Middle frontal gyrus (tissue), 1 donor: ENCODE data around the gene NOMO2.
"Not testable (repeated sequence)": the region's sequence is repeated elsewhere in the genome, so short reads cannot be mapped to it uniquely, and the experiment has no call there.

Source experiments
- DNase-seq: peaks from one replicate; pipeline ENCODE4 v3.0.0-alpha.2; 2015; ENCODE audit warnings: low spot score; ENCODE audit errors: extremely low spot score

NOMO2 gene

DNA sequence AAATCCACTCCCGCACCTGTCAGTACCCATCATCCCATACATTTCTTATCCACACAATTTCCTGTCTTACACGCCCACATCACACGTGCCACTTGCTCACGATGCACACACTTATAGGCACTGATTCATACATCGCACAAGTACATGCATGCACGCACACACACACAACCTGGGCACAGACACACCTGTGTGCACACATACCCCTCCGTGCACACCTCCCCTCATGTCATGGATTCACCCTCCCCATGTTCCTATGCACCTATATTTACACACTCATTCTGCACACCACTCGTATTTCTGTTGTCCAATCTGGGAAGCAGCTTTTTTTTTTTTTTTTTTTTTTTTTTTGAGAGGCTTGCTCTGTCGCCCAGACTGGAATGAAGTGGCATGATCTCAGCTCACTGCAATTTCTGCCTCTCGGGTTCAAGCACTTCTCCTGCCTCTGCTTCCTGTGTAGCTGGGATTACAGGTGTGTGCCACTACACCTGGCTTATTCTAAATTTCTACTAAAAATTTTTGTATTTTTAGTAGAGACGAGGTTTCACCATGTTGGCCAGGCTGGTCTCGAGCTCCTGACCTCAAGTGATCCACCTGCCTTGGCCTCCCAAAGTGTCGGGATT, 13.5 kb upstream of the NOMO2 start:
- not testable (repeated sequence) for DNase-seq

- not testable (repeated sequence) for DNase-seq
These were observed 12.0 kb upstream of the NOMO2 start for GRCh38 chr16:18573887-18574286.

DNA sequence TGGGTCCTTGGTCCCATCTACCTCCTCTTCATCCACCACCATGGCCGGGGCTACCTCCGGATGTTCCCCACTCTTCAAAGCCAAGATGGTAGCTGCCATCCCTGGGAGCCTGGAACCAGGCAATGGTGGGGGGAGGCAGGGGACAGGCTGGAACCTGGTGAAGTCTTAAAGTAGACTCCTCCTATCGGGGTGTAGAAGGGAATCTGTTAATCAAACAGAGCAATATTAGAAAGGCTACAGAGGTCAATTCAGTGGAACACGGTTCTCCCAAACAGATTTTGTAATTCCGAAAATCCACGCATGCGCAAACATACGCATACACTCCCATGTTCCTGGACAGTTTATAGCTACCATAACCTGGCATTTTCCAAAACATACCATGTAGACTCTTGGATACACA, 11.1 kb upstream of the NOMO2 start:
- not testable (repeated sequence) for DNase-seq

DNA sequence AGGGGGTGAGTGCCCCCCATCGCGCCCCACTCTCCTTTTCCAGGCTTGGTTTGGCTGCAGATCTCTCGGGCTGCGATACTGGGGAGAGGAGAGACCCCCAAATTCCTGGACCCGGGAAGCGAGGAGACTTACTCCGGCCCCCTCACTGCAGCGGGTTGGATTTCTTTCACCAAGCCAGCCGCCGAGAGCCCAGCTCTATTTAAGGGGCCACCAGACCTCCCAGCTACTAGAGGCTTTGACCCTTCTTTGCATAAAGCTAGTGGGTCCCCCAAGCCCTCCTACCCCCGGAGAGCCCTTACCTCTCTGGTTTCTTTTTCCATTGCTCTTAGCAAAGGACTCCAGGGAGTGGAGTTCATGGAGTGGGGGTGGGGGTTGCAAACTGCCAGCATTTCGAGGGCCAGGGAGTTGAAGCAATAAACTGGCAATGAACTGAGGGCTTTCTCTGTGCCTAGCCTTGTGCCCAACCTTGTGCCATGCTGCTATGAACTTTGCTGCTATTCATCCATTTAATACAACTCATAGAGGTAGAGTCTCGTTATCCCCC, 9.5 kb upstream of the NOMO2 start:
- not testable (repeated sequence) for DNase-seq

DNA sequence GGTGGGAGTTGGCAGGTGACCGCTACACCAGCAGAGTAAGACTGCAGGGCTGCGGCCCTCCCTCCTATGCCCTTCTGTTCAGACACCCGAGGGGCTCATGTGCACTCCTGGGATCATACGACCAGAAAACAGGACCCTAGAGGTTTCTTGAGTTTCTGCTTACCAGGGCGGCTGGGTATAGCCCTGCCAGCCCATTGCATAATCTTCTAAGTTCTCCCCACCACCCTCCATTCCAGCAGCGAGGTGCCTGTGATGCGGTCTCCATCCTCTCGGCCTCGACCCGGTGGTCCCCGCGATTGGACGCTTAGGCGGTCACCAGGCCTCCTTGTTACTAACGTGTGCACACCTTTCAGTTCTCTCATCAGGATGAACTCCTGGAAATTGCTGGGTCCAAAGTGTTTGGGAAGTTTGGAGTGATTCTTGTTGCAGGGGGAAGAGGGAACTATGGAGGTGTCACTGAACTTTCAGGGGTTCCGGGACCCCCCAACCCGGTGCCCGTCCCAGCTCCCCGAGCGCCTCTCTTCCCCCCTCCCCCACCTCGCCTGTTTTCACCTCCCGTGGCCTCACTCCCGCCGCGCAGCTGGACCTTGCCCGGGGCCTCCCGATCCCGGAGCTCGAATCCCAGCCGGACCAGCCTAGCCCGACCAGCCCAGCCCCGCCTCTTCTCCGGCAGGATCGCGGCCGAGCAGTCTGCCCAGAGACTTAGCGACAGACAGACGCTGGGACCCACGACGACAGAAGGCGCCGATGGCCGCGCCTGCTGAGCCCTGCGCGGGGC, 8.8 kb upstream of the NOMO2 start:
- DNase-seq = not testable (repeated sequence)

DNA sequence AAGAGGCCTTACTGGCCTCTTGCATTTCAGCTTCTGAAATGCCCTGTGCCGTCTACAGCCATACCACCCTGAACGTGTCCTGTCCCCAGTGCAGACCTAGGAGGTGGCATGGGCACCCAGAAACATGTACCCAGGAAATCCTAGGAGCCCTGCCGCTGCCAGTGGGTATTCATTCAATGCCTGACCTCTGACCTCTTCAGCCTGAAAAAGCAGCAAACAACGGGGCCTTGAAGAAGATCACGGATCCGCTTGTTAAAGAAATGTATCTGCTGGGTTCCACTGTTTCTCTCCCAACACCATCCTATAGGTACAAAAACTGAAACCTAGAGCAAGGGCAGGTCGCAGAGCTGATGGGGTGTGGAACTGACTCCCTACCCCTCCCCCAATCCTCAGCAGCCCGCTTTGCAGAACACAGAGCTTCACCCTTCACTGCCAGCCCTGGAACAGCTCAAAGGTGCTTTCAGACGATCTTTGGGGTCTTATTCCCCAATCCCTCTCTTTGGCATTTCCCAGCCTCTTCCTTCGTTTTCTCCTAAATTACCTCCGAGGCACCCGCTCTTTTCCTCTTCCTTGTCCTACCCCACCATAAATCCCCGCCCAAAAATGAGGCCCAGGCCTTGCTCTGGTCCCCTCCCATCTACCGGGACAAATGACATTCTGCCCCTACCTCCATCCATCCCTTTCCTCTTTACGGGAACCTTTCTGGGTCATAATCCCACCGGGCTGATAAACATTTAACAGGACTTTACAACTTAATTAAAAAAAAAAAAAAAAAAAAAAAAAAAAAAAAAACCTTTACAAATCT, 1.3 kb downstream of the NOMO2 start:
- DNase-seq = not testable (repeated sequence)

- DNase-seq = not testable (repeated sequence)
These were observed 8.2 kb downstream of the NOMO2 start for GRCh38 chr16:18553671-18554070.

DNA sequence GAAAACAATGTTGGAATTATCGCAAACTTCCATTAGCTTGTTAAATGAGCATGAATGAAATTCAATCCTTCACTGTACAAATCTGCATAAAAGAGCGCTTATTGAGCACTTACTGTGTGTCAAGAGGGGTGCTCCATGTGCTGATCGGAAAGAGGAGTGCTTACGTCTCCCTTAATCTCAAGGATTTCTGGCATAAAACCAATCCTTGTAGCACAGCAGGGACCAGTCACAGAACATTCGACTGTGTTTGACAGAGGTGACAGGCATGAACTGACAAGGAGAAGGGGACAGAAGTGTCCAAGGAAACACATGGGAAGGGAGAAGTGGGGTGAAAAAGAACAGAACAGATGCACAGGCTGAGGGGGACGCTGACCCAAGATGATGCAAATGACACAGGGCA, 14.5 kb downstream of the NOMO2 start:
- DNase-seq = not testable (repeated sequence)

GRCh38 chr16:18546853-18547252, 15.0 kb downstream of the NOMO2 start:
- DNase-seq = not testable (repeated sequence)

DNA sequence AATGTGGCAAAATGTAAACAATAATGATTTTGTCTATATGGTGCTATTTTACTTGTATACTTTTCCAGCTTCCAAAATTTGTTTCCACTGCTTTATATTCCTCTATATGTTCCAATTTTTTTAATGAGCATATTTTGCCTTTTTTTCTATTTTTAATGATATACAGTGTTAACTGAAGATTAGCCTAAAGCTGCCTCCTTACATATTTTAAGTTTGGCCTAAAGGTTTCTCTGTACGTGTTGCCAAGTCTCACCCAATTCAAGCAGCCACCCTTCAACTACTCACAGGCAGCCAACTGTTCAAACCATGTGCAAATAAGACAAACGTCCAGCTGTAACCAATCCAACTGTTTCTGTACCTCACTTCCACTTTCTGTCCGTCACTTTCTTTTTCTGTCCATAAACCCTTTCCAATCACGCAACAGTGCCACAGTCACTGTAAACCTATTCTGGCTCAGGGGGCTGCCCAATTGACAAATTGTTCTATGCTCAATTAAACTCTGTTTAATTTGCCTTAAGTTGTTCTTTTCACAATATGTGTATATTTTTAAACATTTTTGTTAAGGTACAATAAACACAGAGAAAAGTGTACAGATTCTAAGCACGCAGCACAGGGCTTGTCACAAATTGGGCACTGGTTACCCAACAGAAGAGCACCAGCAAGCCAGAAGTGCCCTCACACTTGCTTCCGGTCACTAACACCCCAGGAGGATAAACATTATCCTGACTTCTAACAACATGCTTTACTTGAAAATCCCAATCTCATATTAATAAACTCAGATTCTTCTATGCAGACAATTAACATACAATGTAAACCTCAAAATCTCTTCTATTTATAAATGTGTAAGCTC, 17.4 kb downstream of the NOMO2 start:
- not testable (repeated sequence) for DNase-seq

DNA sequence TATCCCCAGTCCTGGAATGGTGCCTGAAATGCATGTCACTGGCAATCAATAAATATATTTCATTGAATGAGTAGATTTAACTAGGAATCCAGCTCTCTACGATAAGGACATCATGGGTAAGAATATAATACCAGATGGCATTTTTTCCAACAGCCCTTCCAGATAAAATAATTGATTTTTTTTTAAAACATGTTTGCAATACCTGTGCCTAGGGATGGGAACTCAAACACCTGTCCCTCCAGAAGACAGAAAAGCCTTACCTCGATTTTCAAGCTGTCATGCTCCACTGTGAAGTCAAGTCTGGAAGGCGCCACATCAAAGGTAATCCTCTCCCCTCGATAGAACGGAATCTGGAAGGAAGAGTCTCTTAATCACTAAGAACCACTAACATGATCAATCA, 20.0 kb downstream of the NOMO2 start:
- not testable (repeated sequence) for DNase-seq

DNA sequence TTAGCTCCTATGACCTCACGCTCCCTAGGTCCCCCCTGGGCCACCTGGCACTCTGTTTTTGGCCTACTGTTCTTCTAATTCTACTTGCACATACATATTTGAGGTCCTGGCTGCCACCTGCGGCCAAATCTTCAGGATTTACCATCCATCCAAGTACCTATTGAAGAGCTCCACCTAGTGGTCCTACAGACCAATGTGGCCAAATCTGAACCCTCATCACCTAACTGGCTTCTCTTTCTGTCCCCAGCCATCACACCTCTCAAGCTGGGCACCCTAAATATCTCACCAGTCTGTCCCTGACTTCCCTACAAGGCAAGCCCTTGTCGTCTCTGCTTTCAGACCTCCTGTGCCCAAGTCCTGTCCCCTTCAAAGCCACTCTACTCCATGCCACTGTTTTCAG, 24.9 kb downstream of the NOMO2 start:
- not testable (repeated sequence) for DNase-seq

- not testable (repeated sequence) for DNase-seq
These were observed 26.3 kb downstream of the NOMO2 start for GRCh38 chr16:18535519-18536168.

GRCh38 chr16:18534308-18534707, 27.6 kb downstream of the NOMO2 start:
- DNase-seq = not testable (repeated sequence)

- not testable (repeated sequence) for DNase-seq
These were observed 30.6 kb downstream of the NOMO2 start for GRCh38 chr16:18531323-18531722.

GRCh38 chr16:18530329-18530728, 31.6 kb downstream of the NOMO2 start:
- DNase-seq = not testable (repeated sequence)

DNA sequence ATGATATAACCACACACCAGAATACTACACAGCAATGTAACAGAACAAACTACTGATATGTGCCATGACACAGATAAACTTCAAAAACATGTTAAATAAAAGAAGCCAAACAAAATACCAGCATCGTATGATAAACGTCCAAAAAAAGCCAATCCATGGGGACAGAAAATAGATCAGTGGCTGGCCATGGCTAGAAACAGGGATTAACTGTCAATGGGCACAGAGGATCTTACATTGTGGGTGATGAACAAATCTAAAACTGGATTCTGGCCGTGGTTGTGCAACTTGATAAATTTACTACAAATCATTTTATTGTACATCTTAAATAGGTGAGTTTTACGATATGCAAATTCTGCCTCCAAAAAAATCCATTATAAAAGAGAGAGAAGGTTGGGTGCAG, 35.4 kb downstream of the NOMO2 start:
- not testable (repeated sequence) for DNase-seq

GRCh38 chr16:18525882-18526482, 35.9 kb downstream of the NOMO2 start:
- not testable (repeated sequence) for DNase-seq

GRCh38 chr16:18522637-18523036, 39.3 kb downstream of the NOMO2 start:
- DNase-seq = not testable (repeated sequence)
